ENCODE results near the gene PITPNM3.

DNA sequence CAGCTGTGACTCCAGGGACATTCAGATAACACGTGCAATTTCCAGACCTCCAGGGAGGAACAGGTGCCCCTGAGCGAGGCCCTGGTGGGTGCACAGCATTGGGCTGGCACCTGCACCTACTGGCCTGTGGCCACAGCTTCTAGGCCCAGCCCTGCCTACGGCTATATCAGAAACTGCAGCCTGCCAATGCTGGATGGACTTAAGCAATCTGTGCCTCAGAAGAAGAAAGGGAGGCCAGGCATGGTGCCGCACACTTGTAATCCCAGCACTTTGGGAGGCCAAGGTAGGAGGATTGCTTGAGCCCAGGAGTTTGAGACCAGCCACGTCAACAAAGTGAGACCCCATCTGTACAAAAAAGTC, 12.4 kb downstream of the PITPNM3 start:
- TF ChIP-seq, protein P1, sequence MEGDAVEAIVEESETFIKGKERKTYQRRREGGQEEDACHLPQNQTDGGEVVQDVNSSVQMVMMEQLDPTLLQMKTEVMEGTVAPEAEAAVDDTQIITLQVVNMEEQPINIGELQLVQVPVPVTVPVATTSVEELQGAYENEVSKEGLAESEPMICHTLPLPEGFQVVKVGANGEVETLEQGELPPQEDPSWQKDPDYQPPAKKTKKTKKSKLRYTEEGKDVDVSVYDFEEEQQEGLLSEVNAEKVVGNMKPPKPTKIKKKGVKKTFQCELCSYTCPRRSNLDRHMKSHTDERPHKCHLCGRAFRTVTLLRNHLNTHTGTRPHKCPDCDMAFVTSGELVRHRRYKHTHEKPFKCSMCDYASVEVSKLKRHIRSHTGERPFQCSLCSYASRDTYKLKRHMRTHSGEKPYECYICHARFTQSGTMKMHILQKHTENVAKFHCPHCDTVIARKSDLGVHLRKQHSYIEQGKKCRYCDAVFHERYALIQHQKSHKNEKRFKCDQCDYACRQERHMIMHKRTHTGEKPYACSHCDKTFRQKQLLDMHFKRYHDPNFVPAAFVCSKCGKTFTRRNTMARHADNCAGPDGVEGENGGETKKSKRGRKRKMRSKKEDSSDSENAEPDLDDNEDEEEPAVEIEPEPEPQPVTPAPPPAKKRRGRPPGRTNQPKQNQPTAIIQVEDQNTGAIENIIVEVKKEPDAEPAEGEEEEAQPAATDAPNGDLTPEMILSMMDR (IDR thresholded peaks at IDR 0.05; ENCODE audit: poor library complexity) = no peak
- TF ChIP-seq EZH2phosphoT487 (IDR thresholded peaks at IDR 0.05; ENCODE audit: low read depth, severe bottlenecking, unreplicated experiment) (no peak), EZH2 (IDR thresholded peaks at IDR 0.05; ENCODE audit: borderline replicate concordance) (no peak)

All from hepatocyte (in vitro differentiated cells).